ENCODE results near the gene VWA3A. TPM values are rescaled to one million over a fixed set of nuclear protein-coding genes. Genes with fewer than 3 reads are reported as not detected.
"Not testable (repeated sequence)": the region's sequence is repeated elsewhere in the genome, so short reads cannot be mapped to it uniquely, and the experiment has no call there.

VWA3A gene
- total RNA-seq, 2 donors from 2014 or later, result not detected

DNA sequence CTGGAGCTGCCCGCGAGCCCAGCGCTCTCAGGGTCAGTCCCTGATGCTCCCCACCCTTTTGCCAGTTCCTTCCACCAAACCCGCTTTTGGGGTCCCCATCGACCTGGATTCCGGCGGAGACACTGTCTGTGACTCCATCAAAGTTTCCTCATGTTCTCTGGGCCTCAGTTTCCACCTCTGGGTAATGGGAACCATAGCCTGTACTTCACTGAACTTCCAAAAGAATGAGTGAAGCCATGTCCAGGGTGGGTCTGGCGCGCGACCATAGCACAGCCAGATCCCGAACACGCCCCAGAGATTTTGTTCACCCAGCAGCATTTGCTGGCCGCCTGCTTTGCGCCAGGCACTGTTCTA, 70.3 kb downstream of the VWA3A start:
- no peak for TF ChIP-seq CTCF (IDR thresholded peaks at IDR 0.05)
- Histone ChIP-seq H3K36me3 (no peaks in the 10 kb centered on the region), H3K4me3 (peak overlapping the region in 1 of 2 donors; percentile 33), H3K27me3 (peaks cover 0 to 11% of the 10 kb centered on the region in 2 donors), H3K27ac (no peak overlapping the region), H3K9me3 (peaks cover 0 to 6% of the 10 kb centered on the region in 2 donors), H3K4me1 (peaks cover 0 to 6% of the 10 kb centered on the region in 2 donors)
- DNase-seq (ENCODE audit: low spot score), result no peak

DNA sequence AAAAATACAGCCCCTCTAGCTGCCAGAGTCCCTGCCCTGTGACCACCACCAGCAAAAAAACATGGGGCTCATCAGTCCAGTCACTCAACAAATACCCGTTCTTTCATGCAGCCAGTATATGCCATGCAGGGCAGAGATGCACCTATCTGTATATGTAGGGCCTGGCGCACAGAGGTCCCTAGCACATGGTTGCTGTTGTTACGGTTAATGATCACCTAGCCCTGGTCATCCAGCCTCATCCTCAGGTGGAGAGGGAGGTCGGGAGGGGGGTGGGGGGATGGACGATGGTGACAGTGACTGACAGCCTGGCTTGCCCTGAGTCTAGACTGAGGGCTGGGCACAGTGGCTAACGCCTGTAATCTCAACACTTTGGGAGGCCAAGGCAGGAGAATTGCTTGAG, 71.5 kb downstream of the VWA3A start:
- peaks cover 0 to 6% of the 10 kb centered on the region in 2 donors for H3K9me3 ChIP-seq
- H3K27me3 ChIP-seq, result peaks cover 0 to 11% of the 10 kb centered on the region in 2 donors
- H3K4me3 ChIP-seq, result no peak overlapping the region
- H3K4me1 ChIP-seq, result peaks cover 0 to 6% of the 10 kb centered on the region in 2 donors
- DNase-seq (ENCODE audit: low spot score), result no peak
- H3K27ac ChIP-seq, result no peak overlapping the region
- no peaks in the 10 kb centered on the region for H3K36me3 ChIP-seq
- no peak for TF ChIP-seq CTCF (IDR thresholded peaks at IDR 0.05)

DNA sequence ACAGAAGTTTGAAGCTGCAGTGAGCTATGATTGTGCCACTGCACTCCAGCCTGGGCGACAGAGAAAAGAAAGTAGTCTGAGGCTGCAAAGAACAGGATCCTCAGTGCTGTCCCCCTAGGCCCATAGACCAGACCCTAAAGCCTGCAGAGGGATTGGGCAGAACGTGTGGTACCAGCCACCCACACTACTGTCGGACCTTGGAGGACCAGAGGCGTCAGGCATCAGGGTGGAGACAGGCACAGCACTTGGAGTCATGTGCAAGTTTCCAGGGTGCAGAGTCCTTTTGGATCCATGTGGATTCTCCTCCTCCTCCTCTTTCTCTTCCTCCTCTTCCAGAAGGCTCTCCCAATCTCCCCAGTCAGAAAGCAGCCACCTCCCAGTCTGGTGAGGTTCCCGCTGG, 72.1 kb downstream of the VWA3A start:
- Histone ChIP-seq H3K4me1 (peaks cover 0 to 6% of the 10 kb centered on the region in 2 donors), H3K4me3 (no peak overlapping the region), H3K27ac (no peak overlapping the region), H3K9me3 (peaks cover 0 to 6% of the 10 kb centered on the region in 2 donors), H3K27me3 (peaks cover 0 to 11% of the 10 kb centered on the region in 2 donors), H3K36me3 (no peaks in the 10 kb centered on the region)
- no peak for DNase-seq (ENCODE audit: low spot score)
- no peak for TF ChIP-seq CTCF (IDR thresholded peaks at IDR 0.05)

- Histone ChIP-seq H3K9me3 (peaks cover 0 to 6% of the 10 kb centered on the region in 2 donors), H3K4me1 (peaks cover 0 to 6% of the 10 kb centered on the region in 2 donors), H3K27me3 (peaks cover 0 to 11% of the 10 kb centered on the region in 2 donors), H3K4me3 (no peak overlapping the region), H3K27ac (no peak overlapping the region), H3K36me3 (no peaks in the 10 kb centered on the region)
- no peak for TF ChIP-seq CTCF (IDR thresholded peaks at IDR 0.05)
- no peak for DNase-seq (ENCODE audit: low spot score)
These were observed 73.4 kb downstream of the VWA3A start for GRCh38 chr16:22165508-22166285.

- Histone ChIP-seq H3K27ac (no peak overlapping the region), H3K27me3 (no peaks in the 10 kb centered on the region), H3K4me1 (no peaks in the 10 kb centered on the region), H3K36me3 (no peaks in the 10 kb centered on the region), H3K4me3 (no peak overlapping the region), H3K9me3 (no peaks in the 10 kb centered on the region)
- no peak for DNase-seq (ENCODE audit: low spot score)
- TF ChIP-seq CTCF (IDR thresholded peaks at IDR 0.05), result no peak
These were observed 79.6 kb downstream of the VWA3A start for GRCh38 chr16:22171953-22172352.

DNA sequence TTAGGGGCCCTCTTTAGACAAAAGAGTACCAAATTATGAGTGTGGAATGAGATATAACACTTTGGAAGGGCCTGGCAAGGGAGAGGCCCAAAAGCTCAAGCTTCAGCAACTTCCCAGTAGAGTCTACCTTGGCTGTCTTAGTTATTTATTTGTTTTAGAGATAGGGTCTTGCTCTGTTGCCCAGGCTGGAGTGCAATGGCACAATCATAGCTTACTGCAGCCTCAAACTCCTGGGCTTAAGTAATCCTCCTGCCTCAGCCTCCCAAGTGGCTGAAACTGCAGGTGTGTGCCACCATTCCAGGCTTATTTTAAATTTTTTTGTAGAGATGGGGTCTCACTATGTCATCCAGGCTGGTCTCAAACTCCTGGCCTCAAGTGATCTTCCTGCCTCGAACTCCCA, 80.3 kb downstream of the VWA3A start:
- not testable (repeated sequence) for H3K4me1 ChIP-seq; H3K27me3 ChIP-seq; H3K9me3 ChIP-seq; DNase-seq (ENCODE audit: low spot score); H3K27ac ChIP-seq; H3K4me3 ChIP-seq; H3K36me3 ChIP-seq
